Heart left ventricle (tissue), 16 donors: ENCODE measurements around the gene AKR1D1. TPM values are rescaled to one million over a fixed set of nuclear protein-coding genes. Genes with fewer than 3 reads are reported as not detected.

Source experiments
- ATAC-seq, 4 donors: fragments of 200-7000 bp; cut with Tn5 transposase; one replicate each; pipeline ENCODE4 v1.9.1; 2020 to 2022; ENCODE audit warnings: moderate library complexity in 4 of 4, mild to moderate bottlenecking in 3 of 4, moderate number of reproducible peaks in 1 of 4
- DNase-seq, 5 donors: peaks; one replicate each; pipeline ENCODE4 v3.0.0-alpha.2; 2020
- H3K27ac ChIP-seq, 12 donors: fragments of 200-600 bp; sonication (generic) in 4 of 12; one replicate each; pipeline versions ENCODE4 v1.5.0 to v1.8.0; 2016 to 2022; ENCODE audit warnings: mild to moderate bottlenecking in 2 of 12
- H3K27me3 ChIP-seq, 9 donors: fragments of 200-600 bp; sonication (generic) in 2 of 9; one replicate each; pipeline versions ENCODE4 v1.5.1 to v1.8.0; 2016 to 2022; ENCODE audit warnings: mild to moderate bottlenecking in 3 of 9
- H3K36me3 ChIP-seq, 9 donors: fragments of 200-600 bp; sonication (generic) in 2 of 9; one replicate each; pipeline versions ENCODE4 v1.5.0 to v1.8.0; 2018 to 2022; ENCODE audit warnings: mild to moderate bottlenecking in 2 of 9
- H3K4me1 ChIP-seq, 12 donors: fragments of 200-600 bp; sonication (generic) in 4 of 12; one replicate each; pipeline versions ENCODE4 v1.5.0 to v1.8.0; 2016 to 2022; ENCODE audit warnings: mild to moderate bottlenecking in 3 of 12
- H3K4me3 ChIP-seq, 12 donors: fragments of 200-600 bp; sonication (generic) in 4 of 12; one replicate each; pipeline versions ENCODE4 v1.5.0 to v1.8.0; 2017 to 2022; ENCODE audit warnings: mild to moderate bottlenecking in 9 of 12, moderate library complexity in 4 of 12
- H3K9me3 ChIP-seq, 12 donors: fragments of 200-600 bp; sonication (generic) in 4 of 12; one replicate each; pipeline versions ENCODE4 v1.5.0 to v1.8.0; 2016 to 2022; ENCODE audit warnings: mild to moderate bottlenecking in 1 of 12
- POLR2A ChIP-seq, 2 donors: fragments of 450-650 bp; IDR thresholded peaks; one replicate each; pipeline ENCODE4 v1.6.1; 2017; ENCODE audit warnings: antibody characterized with exemption in 2 of 2, mild to moderate bottlenecking in 2 of 2, moderate library complexity in 2 of 2
- WGBS, 4 donors: extraction: QIAGEN DNeasy Blood & Tissue Kit in 2 of 4; methylation state at CpG; one replicate each; pipeline versions ENCODE4 v1.1.5 to v1.1.7; 2013 to 2018; 5-methylcytosine and 5-hydroxymethylcytosine counted together
- intact Hi-C, 10 donors: fragments of 100-400 bp; cut with DNase I; formaldehyde crosslinking; loops; one replicate each; pipeline versions ENCODE4 v1.11.1 to v1.14.2; 2022
- polyA plus RNA-seq, 2 donors: library from polyadenylated mRNA; stranded (reverse); fragments of 200-250 nt; gene quantifications; one replicate each; pipeline ENCODE4 v1.2.3, GENCODE V29; 2013
- total RNA-seq, 9 donors: library from RNA; depleted of rRNA in 2 of 9; stranded (reverse); fragments of >200 nt in 2 of 9; fragmentation: NEBNext Ultra II Directional in 3 of 9; extraction: Animal tissue kit (Norgen Biotek cat#: 25700) in 3 of 9; gene quantifications; one replicate each; pipeline versions ENCODE4 v1.1.0 to v1.2.4, GENCODE V29; 2016 to 2023
- TF ChIP-seq, protein P1 (sequence below), 12 donors: fragments of 200-600 bp; sonication (generic) in 4 of 12; IDR thresholded peaks; one replicate each; pipeline versions ENCODE4 v1.5.0 to v1.8.0; 2018 to 2022; ENCODE audit warnings: antibody characterized with exemption in 12 of 12, mild to moderate bottlenecking in 5 of 12
- donor health status: ischemic (EF 13 %, LVEDD 7.1; RV severe dilation, severe dysfunction).
- donor health status: healthy with polysubstance abuse.
- donor health status: DM: no; HTN: yes; CAD: no.
- donor health status: DM: no; HTN: no; CAD: no.
- donor health status: ischemic (EF 25% LVEDD 6.9; RV normal size, moderate dysfunction).
- donor health status: ischemic (EF 25% LVEDD 5.7; RV mildly dilated, moderate dysfunction).
- donor health status: healthy.
- donor health status: DM: yes; HTN: yes; CAD: no.
- donor health status: ischemic (EF 35%, LVEDD 5.7; RV mildly dilated, moderate dysfunction).
- donor health status: nonischemic (EF 11% LVEDD 7.7; RV severe dilation, severe dysfunction).
- donor health status: DM: yes; HTN: yes; CAD: no.
- donor health status: PGD.
- donor health status: ischemic (EF 29% LVEDD 5.4; RV normal size, mild dysfunction).
- donor health status: nonischemic (EF 23%, LVEDD 6.1; RV moderate dilation, normal function).

AKR1D1 gene
- total and polyA plus RNA-seq, 11 donors: not detected

DNA sequence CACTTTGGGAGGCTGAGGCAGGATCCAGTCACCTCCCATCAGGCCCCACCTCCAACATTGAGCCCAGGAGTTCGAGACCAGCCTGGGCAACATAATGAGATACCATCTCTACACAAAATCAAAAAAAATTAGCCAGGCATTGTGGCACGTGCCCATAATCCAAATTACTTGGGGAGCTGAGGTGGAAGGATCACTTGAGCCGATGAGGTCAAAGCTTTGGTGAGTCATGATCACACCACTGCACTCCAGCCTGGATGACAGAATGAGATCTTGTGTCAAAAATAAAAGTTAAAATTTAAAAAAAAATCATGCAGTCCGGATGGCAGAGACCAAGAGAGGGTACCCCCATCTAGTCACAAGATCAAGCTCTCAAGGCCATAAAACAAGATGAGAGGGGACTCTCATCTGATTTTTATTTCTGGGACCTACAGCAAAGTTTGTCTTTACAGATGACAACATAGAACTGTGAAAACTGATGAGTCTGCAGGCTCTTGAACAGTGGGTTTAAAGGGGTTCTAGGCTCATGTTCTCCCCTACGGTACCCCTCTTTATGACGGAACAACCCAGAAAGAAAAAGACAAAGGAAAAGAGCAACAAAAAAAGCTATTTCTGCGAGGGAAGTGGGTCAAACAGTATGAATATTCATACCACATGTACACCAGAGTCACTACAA lies 45.4 kb upstream of the AKR1D1 start:
- Histone ChIP-seq H3K4me3 (no peak overlapping the region), H3K27me3 (peaks cover 0 to 5% (median 0%) of the 10 kb centered on the region in 9 donors), H3K4me1 (no peaks in the 10 kb centered on the region), H3K27ac (no peak overlapping the region), H3K9me3 (no peaks in the 10 kb centered on the region), H3K36me3 (no peaks in the 10 kb centered on the region)
- ATAC-seq (no peak), DNase-seq (no peak)
- TF ChIP-seq, protein P1, sequence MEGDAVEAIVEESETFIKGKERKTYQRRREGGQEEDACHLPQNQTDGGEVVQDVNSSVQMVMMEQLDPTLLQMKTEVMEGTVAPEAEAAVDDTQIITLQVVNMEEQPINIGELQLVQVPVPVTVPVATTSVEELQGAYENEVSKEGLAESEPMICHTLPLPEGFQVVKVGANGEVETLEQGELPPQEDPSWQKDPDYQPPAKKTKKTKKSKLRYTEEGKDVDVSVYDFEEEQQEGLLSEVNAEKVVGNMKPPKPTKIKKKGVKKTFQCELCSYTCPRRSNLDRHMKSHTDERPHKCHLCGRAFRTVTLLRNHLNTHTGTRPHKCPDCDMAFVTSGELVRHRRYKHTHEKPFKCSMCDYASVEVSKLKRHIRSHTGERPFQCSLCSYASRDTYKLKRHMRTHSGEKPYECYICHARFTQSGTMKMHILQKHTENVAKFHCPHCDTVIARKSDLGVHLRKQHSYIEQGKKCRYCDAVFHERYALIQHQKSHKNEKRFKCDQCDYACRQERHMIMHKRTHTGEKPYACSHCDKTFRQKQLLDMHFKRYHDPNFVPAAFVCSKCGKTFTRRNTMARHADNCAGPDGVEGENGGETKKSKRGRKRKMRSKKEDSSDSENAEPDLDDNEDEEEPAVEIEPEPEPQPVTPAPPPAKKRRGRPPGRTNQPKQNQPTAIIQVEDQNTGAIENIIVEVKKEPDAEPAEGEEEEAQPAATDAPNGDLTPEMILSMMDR (IDR thresholded peaks at IDR 0.05): no peak
- no peak for TF ChIP-seq POLR2A (IDR thresholded peaks at IDR 0.05)
- intact Hi-C loops: no loop called here
- WGBS, 4 donors: 76 to 87% (median 84%) methylated on average over 7 of the region's 7 CpGs

DNA sequence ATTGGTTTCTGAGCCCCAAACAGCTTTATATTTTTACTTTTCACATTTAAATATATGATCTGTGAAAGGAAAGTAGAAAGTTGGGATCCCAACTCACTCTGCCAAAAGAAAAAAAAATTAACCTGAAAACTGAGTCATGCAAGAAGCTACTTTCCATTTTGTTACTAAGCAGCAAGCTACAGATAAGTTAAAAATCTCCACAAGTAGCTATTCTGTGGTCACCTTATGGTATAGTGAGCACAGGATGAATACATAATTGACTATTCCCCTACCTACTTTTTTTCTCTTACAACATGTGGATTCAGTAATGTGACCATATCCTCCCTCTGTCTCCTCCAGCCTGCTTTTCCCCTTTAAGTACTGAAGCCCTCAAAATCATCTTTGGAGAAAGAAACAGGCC lies 44.1 kb upstream of the AKR1D1 start:
- ATAC-seq (no peak), DNase-seq (no peak)
- intact Hi-C loops: no loop called here
- no peak for TF ChIP-seq POLR2A (IDR thresholded peaks at IDR 0.05)
- TF ChIP-seq, protein P1 (IDR thresholded peaks at IDR 0.05): no peak
- H3K9me3 ChIP-seq: peaks cover 0 to 11% (median 0%) of the 10 kb centered on the region in 12 donors
- no peak overlapping the region for H3K27ac ChIP-seq
- H3K36me3 ChIP-seq: no peaks in the 10 kb centered on the region
- no peaks in the 10 kb centered on the region for H3K27me3 ChIP-seq
- no peak overlapping the region for H3K4me3 ChIP-seq
- no peaks in the 10 kb centered on the region for H3K4me1 ChIP-seq

DNA sequence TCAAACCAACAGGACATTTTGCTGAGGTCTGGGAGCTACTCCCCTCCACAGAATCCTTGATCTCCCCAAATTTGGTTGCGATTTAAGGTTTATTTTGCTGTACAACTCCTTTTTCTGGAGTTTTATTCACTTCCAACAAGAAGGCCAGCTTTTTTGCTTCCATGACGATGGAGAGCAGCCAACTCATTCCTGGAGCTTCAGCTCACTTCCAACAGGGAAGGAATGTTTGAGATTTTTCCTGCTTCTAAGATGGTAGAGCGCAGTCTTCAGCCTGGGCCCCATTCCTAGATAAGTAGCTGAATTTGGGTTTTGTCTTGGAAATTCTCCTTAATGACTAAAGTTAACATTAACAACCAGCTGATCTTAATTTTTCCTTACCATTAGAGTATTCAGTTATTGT lies 43.5 kb upstream of the AKR1D1 start:
- H3K36me3 ChIP-seq: no peaks in the 10 kb centered on the region
- TF ChIP-seq POLR2A (IDR thresholded peaks at IDR 0.05): no peak
- TF ChIP-seq, protein P1 (IDR thresholded peaks at IDR 0.05): no peak
- no peak overlapping the region for H3K4me3 ChIP-seq
- WGBS, 4 donors: 75 to 81% (median 78%) methylated on average over 3 of the region's 3 CpGs
- H3K9me3 ChIP-seq: peaks cover 0 to 11% (median 0%) of the 10 kb centered on the region in 12 donors
- no peak overlapping the region for H3K27ac ChIP-seq
- DNase-seq (no peak), ATAC-seq (no peak)
- no peaks in the 10 kb centered on the region for H3K4me1 ChIP-seq
- intact Hi-C loops: no loop called here
- H3K27me3 ChIP-seq: no peaks in the 10 kb centered on the region

DNA sequence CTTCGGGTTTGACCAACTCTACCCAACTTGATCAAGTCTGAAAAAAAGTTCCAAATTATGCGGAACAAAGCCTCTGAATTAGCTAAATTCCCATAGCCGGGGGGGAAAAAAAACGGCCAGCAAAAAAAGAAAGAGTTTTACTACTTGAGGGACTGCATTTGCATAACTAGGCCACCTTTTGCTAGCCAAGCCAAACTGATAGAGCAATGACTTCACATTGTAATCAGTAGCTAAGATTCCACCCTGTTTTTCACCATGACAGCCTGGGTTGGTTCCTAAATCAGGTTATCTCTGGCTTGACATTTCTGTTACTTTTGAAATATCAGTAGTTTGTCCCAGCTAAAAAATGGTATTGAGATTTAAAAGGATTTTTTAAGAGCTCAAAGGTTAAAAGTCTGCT lies 43.0 kb upstream of the AKR1D1 start:
- DNase-seq (no peak), ATAC-seq (no peak)
- H3K27me3 ChIP-seq: no peaks in the 10 kb centered on the region
- 82 to 86% (median 83%) methylated on average over 4 of the region's 4 CpGs for WGBS, 4 donors
- H3K27ac ChIP-seq: no peak overlapping the region
- TF ChIP-seq, protein P1 (IDR thresholded peaks at IDR 0.05): no peak
- TF ChIP-seq POLR2A (IDR thresholded peaks at IDR 0.05): no peak
- peaks cover 0 to 11% (median 0%) of the 10 kb centered on the region in 12 donors for H3K9me3 ChIP-seq
- H3K4me3 ChIP-seq: no peak overlapping the region
- H3K4me1 ChIP-seq: no peaks in the 10 kb centered on the region
- no peaks in the 10 kb centered on the region for H3K36me3 ChIP-seq
- intact Hi-C loops: no loop called here
